ELR (cell line): ENCODE data around the gene MAPK10.
A peak's percentile ranks its signal among the peaks of the same experiment; 100 is the strongest.
"Not testable (repeated sequence)": the region's sequence is repeated elsewhere in the genome, so short reads cannot be mapped to it uniquely, and the experiment has no call there.

ENCODE experiments used
- DNase-seq: peaks from one replicate; pipeline ENCODE4 v3.0.0-alpha.2; 2015; ENCODE audit warnings: low read depth

The MAPK10 gene

DNA sequence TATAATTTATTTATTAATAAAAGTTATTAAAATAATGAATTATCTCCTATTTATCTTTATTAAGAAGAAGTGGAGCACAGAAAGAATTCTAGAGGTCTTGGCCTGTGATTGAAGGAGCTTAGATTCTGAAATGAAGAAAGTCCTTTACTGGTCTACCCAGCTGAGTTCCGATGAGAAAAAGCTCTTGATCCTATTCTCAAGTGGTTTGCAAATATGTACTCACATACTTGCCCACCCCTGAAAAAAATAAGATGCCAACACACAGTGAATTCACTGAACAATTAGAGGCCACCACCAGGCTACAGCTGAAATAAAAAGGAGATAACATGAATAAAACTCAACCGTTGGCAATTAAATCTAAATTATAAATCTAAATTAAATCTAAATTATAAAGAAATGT is 253.4 kb downstream of the MAPK10 start:
- DNase-seq: no peak

DNA sequence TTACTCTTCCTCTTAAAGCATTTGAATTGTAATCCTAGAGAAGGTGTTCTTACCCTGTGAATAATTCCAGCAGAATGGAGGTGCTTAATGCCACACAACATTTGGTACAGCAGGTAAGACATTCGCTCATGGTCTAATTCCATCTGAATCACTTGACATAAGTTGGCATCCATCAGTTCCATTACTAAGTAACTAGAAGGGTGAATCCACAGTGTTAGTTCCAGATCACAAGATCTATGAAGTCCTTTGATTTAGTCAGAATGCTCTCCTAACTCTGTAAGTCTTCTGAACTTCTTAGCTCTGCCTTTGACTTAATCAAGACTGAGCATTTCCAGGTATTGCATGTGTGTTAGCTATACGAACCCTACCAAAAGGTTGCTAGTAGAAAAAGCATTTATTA is 258.0 kb downstream of the MAPK10 start:
- no peak for DNase-seq

DNA sequence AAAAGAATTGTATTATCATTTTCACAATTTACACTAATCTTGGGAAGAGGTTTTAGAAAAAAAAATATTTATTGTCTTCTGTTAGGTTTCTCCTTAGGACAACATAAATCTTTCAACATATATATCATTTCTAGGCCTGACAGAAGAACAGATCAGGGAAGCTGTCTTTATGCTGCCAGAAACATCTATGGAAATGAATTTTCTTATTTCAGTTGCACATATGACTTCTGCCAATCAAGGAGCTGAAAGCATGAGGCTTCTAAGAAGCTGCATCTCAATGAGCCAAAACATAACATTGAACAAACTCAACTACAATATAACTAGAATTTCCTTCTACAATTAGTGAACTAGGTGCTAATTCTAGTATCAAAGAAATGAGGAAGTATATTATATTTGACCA is 258.4 kb downstream of the MAPK10 start:
- DNase-seq: no peak

DNA sequence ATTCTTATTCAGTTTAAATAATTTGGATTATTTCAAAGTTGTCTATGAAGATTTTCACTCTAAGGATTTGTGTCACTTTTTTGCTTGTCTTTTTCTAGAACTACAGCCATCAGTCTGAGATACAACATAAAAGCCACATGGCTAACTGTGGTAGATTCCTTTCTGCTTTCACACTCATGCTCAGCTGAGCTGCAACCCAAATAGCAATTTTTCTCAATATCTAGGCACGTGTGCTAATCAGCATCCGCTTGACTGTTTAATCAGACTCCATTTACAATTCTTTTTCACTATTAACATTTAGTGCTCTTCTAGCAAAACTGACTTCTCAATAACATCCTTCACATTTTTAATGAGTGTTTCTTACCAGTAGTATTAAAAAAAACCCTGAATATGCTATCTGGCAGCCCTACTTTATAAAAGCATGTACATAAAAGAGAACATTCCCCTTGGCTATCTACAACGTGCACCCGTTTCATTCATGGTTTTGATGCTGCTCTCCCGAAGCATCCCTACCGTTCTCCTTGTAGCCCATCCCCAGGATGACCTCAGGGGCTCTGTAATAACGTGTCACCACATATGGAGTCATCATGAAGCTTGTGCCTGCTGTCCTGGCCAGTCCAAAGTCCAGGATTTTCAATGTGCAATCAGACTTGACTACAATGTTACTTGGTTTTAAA is 259.2 kb downstream of the MAPK10 start:
- DNase-seq: no peak

DNA sequence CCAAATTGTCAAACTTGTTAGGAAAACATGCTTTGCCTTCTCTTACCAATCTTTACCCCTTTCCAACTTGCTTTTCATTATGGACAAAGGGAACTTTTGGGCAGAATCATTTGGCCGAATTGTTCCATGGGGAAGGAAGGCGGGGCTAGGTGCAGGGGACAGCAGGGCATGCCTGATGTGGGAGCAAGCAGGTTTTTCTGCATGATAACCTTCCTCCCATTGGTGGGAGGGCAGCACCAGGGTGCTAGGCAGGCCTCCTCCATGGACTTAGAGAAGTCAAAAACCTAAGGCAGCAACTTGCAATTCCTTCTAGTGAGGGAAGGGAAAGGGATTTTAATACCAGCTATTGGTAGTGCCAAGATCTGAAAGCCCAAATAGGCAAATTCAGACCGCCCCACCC is 260.5 kb downstream of the MAPK10 start:
- no peak for DNase-seq

DNA sequence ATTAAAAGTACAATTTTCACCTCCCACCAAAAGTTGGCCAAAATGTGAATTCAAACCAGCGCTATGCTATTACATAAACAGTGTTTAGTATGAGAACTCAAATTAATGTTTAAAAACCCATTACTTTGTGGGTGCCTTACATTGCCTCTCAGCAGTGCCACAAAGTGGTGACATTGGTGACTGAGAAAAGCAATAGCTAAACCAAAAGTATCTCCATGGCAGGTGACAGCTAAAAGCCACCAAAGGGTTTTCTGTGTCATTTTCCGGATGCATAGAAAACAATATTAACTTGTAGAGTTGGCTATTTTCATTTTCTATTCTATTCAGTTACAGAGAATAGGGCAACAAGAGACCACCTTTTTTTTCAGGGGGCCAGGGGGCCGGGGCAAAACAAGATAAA is 261.2 kb downstream of the MAPK10 start:
- DNase-seq: no peak

DNA sequence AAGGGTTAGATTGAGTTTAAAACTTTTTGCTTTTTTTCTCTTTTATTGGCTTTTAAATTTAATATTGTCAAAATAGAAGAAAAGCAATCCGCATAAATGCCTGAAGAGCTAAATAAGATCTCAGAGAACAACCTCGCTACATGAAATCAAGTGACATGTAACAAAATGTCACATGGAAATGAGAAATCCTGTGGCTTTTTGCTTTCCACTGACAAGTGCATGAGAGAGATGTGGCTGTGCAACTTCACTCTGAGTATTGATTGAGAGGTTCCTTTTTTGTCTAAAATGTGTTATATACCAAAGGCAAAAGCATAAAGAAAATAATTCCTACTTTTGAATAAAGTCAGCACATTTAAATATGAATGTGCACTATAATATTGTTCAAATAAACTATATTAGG is 263.5 kb downstream of the MAPK10 start:
- DNase-seq: no peak

DNA sequence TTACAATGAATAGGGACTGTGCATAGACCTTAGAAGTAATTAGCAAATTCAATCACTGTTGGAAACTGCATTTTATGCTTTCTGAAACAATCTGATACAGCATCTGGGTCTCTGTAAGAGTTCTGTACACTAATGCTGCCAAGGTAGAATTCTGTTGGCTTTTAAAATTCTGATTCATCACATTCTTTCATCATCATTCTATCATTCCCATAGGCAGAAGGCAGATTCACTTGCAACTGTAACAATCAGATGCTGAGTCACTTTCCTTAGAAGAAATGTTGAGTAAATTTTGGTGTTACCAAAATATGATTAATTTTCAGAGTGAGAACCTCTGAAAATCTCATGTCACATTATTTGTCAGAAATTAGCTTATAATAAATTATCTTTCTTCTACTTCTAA is 267.2 kb downstream of the MAPK10 start:
- DNase-seq: peak; percentile 86

DNA sequence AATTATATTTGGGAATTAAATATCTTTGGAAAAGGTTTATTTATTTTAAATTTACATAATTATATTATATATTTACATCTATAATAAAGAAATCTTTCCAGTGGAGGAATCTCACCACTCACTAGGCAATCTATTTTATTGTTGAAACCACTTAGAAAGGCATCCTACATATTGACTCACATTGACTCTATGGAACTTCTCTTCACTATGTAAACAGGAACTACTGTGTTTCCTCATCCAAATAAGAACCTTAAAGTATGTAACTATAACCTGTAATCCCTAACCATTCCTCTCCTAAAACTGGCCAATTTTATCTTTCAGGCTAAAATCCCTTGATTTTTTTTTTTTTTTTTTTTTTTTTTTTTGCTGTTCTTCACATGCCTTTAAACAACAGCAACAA is 268.7 kb downstream of the MAPK10 start:
- DNase-seq: peak; percentile 45

DNA sequence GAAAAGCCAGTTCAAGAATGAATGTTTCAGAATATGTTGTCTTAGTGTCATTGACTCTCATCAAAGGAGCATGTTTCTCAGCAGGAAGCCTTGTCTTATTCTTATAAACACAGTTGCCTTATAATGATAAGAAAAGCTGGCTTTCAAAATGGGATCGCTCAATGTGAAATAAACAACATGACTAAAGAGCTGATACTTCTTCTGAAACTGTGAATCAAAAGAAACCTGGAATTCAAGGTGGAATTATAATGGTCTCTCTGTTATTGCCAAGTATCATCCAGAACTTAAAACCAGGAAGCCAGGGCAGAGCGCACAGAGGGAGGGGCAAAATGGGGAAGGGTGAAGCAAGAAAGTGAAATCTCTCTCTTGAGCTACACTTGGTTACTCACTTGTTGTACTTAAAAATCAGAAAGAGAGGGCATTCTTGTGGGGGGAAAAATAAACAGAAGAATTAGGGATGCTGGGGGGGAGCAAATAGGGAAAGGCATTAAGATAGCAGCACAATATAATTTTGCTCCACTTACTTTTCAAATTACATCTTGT is 270.0 kb downstream of the MAPK10 start:
- DNase-seq: no peak

DNA sequence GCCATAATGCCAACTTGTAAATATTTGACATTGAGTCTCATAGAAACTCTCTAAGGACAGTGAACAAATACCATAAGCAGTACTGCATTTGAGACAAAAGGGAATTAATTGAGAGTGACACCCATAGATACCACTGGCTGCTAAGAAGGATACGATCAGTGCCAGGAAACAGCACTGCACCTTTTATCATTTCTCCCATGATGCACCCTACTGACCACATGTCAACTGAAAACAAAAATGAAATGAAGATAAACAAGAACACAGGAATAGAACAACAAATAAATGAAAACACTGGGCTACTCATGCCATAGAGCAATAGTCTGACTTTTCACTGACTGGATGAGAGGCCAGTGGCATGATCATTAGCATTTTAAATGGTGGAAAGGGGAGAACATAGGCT is 270.8 kb downstream of the MAPK10 start:
- no peak for DNase-seq

DNA sequence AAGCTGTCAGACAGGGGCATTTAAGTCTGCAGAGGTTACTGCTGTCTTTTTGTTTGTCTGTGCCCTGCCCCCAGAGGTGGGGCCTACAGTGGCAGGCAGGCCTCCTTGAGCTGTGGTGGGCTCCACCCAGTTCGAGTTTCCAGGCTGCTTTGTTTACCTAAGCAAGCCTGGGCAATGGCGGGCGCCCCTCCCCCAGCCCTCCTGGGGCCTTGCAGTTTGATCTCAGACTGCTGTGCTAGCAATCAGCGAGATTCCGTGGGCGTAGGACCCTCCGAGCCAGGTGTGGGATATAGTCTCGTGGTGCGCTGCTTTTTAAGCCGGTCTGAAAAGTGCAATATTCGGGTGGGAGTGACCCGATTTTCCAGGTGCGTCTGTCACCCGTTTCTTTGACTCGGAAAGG is 284.1 kb downstream of the MAPK10 start:
- DNase-seq: not testable (repeated sequence)

DNA sequence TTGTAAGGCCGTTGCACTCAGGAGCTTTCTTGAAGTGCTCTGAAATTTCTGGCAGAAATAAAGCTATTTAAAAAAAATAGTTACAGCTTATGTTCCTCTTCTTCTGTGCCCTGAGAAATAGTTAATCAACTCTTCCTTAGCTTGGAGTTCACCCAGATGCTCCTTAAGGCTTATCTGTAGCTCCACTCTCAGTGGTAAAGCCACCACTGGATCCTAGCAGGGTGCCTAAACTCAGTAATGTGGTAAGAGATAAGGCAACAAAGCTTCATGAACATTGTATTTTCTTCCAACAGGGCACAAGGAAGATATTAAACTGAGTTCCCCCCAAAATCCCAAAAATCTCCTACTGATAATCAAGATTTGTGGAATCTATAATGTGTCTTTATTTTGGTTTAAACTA is 299.5 kb downstream of the MAPK10 start:
- no peak for DNase-seq

DNA sequence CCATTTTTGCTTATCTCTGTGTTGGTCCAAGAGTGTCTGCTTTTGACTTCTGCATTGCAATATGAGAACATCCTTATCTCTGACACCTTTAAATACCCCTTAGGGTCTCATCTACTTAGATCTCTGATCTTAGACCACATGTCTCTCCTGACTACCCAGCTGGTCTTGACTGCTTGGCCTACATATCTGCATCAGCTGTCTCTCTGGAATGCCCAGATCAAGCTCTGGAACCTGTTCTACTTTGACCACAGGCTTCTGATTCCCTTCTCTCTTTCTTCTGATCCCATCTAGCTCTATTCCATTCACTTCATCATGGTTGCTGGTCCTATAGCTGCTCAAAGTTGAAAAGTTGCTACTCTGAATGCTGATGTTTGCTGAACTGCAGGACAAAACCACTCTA is 301.2 kb downstream of the MAPK10 start:
- DNase-seq: no peak

DNA sequence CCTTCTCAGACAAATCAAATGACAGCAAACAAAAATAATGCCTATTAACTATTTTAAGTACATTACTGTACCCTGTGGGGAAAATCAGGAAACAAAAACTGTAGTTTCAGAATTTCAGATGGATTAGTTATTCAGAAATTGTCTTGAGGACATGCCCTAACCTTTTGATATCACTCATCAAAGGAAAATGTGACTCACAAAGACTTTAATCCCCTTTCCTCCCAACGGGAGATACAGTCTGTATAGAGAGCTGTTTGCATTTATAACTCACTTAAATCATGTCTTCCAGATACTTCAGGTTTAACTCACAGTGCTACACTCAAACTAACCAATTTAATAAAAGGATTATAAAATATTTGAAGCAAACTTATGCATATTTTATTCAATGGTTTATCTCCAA is 304.0 kb downstream of the MAPK10 start:
- DNase-seq: peak; percentile 26

DNA sequence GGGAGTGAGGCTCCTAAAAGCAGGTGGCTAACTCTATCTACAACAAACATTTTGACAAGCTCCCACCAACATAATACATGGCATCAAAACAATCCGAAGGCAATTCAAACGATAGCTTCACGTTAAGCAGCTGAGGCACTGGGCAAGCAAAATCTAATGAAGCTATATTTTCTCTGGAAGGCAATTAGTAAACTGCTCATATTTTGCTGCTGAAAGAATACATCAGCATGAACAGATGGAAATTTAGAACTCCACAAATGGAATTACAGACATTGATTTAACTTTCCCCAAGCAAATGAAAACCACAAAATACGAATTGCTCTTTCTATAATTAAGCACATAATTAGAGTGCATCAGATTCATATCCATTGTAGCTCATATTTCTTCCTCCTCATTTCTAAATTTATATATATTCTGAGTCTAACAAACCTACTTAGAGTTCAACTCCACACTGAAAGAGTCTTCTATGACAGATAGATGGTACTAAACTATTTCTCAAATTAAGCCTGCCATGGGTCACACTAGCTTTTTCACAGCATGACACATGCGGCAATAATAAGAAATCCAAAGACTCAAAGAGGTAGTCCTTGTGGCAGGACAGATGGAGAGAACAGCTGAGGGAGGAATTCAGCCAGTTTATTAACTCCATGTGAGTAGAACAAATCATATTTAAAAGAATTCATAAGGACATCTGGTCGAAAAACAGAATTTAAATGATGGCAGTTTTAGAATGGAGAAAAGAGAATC is 305.4 kb downstream of the MAPK10 start:
- no peak for DNase-seq

DNA sequence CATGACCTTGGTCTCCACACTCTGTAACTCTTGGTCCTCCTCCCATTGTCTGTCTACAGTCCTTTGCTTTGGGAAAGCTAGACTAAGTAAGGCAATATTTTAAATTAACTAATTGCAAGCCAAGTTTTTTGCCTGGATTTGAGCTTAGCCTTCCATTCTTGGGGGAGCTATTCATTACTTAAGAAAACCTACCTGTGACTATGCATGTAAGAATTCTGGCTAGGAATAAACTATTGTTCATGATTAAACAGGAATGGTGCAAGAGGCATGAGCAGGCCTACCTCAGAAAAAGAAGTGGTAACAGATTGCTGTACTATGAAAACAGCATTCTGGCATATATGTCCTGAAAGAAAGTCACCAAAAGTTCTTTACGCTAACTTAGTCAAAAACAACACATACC is 309.4 kb downstream of the MAPK10 start:
- DNase-seq: peak; percentile 15

DNA sequence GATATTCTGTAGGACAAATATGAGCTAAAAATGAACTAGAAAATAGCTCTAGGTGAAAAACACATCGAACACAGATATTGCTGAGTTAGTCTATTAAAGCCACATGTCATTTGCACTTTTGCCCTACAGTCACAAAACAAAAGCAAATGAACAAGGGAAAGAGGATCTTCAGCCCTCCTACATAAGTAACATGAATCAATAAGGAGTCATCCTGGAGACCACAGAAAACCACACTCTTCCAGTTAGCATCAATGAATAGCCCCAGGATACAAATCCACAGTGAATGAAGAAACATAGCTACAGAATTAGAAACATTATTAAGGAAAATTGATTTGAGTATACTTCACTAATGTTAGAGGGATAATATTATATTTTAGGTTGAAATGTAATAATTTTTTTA is 311.4 kb downstream of the MAPK10 start:
- DNase-seq: peak; percentile 81

DNA sequence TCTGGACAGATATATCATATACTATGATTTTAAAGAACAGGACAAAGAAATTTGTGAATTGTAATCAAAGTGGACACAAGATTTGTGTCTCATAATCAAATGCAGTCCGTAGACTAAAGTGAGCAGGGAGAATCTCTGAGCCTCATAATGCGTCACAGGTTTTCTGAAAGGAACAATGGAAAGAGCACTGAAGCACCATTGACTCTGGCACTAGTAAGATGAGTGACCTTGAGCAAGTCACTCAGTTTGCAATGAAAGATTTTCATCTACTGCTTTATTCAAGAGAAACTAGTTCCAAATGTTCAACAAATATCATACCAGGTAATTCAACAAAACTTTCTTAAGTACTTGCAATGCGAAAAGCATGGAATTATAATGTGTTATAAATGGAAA is 315.3 kb downstream of the MAPK10 start:
- DNase-seq: no peak

DNA sequence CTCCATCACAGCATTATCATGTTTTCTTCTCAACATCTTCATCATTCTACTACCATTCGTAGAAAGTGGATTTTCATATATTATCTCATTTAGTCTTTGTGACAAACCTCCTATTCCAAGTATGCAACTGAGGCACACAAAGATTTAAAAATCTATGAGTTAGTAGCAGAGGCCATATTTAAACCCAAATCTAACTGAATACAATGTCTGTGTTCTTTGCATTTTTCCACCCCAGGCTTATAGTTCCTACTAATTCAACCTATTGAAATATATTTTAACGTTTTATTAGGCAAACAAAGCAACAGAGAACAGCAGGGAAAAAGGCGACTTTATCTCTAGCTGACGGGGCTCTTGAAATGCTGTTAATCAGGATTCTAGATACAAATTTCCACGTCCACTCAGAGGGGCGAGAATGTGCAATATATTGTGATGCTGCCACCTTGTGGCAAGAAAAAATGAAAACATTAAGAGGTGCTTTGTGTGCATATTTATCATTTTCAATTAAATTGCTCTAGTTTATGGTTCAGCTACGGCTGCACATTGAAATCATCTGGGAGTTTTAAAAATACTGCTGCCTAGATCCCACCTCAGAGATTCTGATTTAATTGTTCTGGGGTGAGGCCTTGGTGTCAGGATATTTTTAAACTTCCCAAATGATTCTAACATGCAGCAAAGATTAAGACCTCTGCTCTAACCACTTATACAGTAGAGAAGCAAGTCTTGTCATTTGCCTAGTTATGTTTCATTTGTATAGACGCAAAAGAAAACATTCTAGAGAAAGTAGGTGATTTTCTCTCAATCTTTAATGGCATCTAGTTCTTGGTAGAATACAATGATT is 315.9 kb downstream of the MAPK10 start:
- peak; percentile 69 for DNase-seq

DNA sequence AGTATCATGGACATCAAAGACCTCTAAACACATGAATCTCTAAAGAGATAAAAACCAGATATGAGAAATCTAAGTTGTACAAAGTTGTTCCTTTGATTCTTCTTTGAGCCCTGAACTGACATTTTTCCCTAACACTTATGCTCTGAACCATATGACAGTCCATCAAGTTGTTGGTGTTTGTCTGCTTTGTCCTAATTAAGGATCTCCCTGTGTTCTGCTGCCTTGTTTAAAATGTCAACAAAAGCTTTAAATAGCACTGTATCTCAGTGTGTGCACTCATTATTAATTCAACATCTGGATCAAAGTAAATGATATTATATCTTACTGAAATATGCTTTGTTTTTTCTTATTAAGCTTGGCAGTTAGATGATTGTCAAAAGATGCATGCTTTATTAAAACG is 321.8 kb downstream of the MAPK10 start:
- DNase-seq: no peak

DNA sequence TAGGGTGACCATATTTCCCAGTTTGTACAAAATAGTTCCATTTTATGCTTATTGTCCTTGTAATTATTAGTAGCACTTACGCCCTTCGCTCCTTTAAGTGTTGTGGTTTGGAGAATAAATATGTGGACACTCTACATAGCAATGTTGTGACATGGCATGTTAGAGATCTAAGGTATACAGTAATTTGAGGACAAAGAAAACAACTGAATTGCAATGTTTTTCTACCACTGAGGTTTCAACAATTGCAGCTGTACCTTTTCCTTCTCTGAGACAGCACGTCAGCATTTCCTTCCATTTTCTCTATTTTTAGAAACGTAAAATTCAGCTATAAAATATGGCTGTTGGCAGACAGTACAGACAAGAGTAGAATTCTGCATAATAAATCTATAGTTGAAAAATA is 323.1 kb downstream of the MAPK10 start:
- DNase-seq: peak; percentile 45

DNA sequence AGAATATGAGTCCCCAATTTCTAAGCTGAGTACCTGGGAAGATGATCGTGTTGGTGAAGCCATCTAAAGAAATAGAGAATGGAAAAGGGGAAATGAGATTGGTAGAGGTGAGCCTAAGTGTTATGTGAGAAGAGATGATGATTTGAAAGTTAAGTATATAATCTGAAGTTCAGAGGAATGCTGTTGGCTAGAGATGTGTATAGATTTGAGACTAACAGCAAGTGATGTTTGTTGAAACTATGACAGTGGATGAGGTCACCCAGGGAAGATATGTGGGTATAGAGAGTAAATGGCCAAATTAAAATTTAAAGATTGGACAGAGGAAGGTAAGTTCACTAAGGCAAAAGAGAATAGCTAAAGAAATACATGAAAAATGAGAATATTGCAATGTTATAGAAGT is 324.2 kb downstream of the MAPK10 start:
- DNase-seq: peak; percentile 51
